Activated naive CD8-positive, alpha-beta T cell treated with anti-CD3 and anti-CD28 coated beads, Interleukin-2, amount 50 U/mL, for 16 hours (primary cell): ENCODE results near the gene ACOT13.
"Not testable (repeated sequence)": the region's sequence is repeated elsewhere in the genome, so short reads cannot be mapped to it uniquely, and the experiment has no call there.

Source experiments
- DNase-seq: peaks from one replicate; pipeline ENCODE4 v3.0.0-alpha.2; 2020; ENCODE audit warnings: low read depth, low spot score

Gene ACOT13

GRCh38 chr6:24661759-24662158, 5.1 kb upstream of the ACOT13 start:
- DNase-seq, result not testable (repeated sequence)

DNA sequence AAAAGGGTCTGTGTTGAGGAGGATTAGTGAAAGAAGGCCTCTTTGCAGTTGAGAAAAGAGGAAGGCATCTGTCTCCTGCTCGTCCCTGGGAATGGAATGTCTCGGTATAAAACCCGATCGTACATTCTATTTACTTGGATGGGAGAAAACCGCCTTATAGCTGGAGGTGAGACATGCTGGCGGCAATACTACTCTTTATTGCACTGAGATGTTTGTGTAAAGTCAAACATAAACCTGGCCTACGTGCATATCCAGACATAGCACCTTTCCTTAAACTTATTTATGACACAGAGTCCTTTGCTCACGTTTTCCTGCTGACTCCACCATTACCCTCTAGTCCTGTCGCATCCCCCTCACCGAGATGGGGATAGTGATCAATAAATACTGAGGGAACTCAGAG, 4.6 kb upstream of the ACOT13 start:
- DNase-seq, result no peak

DNA sequence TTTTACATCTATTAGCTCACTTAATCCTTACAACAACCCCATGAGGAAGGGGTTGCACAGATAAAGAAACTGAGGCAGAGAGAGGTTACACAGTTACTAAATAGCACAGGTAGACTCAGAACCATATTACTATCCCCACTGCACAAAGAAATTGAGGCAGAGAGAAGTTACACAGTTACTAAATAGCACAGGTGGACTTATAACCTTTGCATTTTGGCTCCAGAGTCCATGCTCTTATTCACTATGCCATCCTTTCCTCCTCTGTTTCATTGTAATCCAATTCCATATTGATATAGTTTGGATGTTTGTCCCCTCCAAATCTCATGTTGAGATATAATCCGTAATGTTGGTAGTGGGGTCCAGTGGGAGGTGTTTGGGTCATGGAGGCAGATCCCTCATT, 3.7 kb upstream of the ACOT13 start:
- DNase-seq, result no peak

DNA sequence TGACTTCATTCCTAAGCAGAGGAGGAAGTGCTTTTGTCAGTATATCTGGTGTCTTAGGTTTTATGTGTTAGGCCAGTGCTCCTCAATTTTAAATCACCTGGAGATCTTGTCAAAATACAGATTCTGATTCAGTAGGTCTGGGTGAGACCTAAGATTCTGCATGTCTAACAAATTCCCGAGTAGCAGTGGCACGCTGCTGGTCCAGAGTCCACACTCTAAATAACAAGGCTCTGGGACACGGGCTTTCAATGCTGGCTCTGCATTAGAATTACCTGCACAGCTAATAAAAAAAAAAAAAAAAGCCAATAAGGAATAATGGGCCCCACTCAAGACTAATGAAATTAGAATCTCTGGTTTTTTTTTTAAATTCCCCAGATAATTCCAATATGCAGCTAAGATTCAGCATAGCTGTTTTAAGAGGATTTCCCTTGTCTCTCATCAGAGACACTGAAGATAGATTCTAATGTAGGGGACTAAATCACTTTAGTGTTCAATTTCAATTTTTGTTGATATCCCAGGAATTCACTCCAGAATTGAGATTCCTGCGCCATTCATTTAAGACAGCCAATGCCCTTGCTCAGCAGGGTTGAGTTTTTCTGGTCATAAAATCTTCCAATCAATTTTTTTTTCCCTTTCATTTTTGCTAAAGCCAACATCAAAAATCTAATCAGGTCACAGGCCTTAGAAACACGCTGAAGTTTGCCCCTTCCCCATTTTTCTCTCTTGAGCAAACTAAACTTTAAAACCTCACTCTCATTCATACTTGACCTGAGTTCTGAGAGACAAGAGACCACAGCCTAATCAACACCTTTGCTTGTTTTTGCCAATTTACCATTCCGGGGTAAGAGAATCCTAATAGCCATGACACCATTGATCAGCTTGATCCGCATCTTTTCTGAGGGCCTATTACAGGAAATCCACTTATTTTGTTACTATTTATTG, 2.6 kb upstream of the ACOT13 start:
- no peak for DNase-seq

GRCh38 chr6:24666097-24666640, 708 bp upstream of the ACOT13 start:
- no peak for DNase-seq

GRCh38 chr6:24667378-24667803, 514 bp downstream of the ACOT13 start:
- no peak for DNase-seq

- not testable (repeated sequence) for DNase-seq
Measured at GRCh38 chr6:24668066-24668996, 1.5 kb downstream of the ACOT13 start.

DNA sequence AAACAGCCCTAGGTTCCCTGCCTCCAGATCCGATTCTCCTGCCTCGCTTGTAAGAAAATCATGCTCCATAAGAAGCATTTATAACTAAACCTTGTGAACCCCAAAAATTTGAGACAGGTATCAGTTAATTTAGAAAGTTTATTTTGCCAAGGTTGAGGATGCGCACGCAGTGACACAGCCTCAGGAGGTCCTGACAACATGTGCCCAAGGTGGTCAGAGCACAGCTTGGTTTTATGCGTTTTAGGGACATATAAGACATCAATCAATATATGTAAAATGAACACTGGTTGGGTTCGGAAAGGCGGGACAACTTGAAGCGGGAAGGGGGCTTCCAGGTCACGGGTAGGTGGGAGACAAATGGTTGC, 2.1 kb downstream of the ACOT13 start:
- no peak for DNase-seq

DNA sequence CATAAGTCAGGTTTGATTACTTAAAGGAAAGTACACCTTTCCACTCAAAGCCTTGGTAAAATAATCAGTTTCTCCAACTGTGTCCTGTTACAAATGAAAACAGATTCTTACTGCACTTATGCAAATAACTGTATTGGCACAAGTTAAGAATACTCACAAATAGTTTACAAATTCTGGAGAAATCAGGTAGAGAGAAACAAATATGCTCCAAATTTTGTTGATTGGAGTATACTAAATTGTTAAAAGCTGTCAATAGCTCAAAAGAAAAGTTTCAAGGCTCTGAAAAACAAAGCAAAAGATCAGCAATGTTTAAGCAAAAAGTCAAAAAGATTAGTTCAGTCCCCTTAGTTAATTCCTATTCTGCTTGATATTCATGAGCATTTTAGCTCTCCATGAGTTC, 3.6 kb downstream of the ACOT13 start:
- DNase-seq, result not testable (repeated sequence)

DNA sequence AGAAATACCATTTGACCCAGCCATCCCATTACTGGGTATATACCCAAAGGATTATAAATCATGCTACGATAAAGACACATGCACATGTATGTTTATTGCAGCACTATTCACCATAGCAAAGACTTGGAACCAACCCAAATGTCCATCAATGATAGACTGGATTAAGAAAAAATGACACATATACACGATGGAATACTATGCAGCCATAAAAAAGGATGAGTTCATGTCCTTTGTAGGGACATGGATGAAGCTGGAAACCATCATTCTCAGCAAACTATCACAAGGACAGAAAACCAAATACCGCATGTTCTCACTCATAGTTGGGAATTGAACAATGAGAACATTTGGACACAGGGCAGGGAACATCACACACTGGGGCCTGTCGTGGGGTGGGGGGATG, 4.2 kb downstream of the ACOT13 start:
- DNase-seq, result not testable (repeated sequence)

DNA sequence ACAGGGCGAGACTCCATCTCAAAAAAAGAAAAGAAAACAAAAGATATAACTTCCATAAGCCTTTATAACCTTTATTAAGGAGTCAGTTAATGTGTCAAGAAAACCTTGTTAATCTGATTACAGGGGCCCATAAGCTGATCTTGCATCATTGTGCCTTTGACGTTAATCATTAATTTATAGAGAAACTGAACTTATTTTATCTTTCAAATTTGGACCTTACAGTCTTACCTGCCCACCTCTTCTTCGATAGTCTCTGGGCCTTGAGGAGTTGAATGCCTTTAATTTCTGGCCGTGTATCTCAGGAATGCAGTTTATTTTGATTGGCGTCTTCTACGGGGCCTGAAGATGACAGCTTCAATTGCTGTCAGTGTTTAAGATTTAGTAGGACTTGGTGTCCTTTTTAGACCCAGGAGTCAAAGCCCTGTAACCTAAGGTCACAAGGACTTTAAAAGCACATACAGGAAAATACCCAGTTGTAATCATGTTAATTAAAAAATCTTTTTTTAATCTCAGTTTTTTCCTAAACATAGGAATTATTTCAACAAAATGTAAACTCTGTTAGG, 5.8 kb downstream of the ACOT13 start:
- DNase-seq, result no peak

DNA sequence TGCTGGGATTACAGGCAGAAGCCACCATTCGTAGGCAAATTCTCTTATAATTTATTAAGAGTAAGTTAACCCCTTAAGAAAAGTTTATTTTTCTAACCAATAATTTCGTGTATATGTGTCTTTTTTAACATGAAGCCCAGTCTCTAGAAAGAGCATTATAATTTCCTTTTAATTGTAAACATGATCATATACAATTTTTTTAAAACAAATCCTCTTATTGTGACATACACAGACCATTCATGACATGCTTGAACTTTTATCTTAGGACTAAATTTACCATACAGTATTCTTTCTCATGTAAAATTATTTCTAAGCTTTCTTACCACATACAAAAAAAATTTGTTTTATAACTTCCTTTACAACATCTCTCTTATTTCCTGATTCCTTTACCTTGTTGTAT, 6.7 kb downstream of the ACOT13 start:
- DNase-seq, result no peak

- not testable (repeated sequence) for DNase-seq
Measured at GRCh38 chr6:24678792-24679352, 12.0 kb downstream of the ACOT13 start.

- DNase-seq, result no peak
Measured at GRCh38 chr6:24680582-24680981, 13.7 kb downstream of the ACOT13 start.

DNA sequence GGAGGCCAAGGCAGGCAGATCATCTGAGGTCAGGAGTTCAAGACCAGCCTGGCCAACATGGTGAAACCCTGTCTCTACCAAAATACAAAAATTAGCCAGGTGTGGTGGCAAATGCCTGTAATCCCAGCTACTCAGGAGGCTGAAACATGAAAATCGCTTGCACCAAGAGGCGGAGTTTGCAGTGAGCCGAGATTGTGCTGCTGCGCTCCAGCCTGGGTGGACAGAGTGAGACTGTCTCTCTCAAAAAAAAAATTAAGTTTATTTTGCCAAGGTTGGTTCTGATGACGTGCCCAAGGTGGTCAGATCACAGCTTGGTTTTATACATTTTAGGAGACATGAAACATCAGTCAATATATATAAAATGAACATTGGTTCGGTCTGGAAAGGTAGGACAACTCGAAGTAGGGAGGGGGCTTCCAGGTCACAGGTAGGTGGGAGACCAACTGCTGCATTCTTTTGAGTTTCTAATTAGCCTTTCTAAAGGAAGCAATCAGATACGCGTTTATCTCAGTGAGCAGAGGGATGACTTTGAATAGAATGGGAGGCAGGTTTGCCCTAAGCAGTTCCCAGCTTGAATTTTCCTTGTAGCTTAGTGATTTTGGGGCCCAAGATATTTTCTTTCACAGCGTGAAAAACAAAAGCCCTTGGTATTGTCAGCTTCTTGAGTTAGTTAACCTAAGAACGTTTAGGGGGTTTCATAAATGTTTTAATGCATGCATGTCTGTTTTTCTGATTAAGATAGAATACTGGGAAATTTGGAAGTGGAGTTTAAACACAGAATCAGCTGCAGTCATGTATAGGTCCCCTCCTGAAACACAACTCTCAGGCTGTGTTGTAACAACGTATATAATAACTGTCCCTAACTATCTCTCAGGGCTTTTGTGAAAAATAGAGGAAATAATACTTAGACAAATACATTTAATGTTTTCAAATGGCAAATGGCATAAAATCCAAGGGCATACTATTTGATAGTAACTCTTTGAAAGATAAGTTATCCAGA, 16.7 kb downstream of the ACOT13 start:
- DNase-seq, result no peak

GRCh38 chr6:24686408-24686807, 19.5 kb downstream of the ACOT13 start:
- no peak for DNase-seq

DNA sequence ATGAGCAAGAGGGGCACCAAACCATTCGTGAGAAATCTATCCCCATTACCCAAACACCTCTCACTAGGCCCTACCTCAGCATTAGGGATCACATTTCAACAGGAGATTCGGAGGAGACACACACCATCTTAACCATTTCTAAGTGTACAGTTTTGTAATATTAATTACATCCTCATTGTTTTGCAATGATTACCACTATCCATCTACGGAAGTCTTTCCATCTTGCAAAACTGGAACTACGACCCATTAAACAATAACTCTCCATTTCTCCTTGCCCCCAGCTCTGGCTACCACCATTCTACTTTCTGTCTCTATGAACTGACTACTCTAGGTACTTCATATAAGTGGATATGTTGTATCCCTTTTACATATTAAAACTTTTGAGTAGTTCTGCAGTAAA, 20.1 kb downstream of the ACOT13 start:
- no peak for DNase-seq

DNA sequence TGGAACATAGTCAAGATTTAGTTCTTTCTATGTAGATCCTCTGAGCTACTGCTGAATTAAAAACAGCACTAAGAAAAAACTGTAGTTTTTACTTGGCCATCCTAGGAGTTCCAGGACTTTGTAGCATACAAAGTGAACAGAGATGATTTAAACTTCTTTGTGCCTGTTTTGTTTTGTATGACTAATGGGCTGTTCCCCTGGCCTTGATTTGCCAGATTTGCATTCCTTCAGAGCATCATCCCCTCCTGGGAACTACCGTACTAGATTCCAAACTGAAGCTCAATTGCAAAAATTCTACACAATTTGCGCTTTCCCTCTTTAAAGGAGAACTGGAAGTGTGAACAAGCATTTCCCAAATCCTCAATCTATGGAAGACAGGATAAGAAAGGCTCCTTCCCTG, 23.1 kb downstream of the ACOT13 start:
- DNase-seq, result no peak

- no peak for DNase-seq
Measured at GRCh38 chr6:24690593-24690992, 23.7 kb downstream of the ACOT13 start.

DNA sequence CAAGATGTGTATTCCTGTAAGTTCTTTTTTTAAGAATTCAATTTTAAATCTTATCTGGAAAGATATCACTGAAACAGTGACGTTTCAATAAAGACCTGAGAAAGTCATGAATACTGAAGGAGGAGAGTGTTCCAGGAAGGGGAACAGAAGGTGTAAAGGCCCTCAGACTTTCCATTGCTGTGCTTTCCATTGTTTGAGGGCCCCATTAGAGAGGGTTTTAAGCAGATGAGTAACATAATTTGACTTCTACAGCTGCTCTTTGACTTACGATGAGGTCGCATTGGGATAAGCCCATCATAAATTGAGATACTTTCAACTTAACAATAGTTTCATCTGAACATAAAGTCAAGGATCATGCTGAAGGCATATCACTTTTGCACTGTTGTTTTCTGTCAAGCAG, 24.7 kb downstream of the ACOT13 start:
- DNase-seq, result no peak
